K562 (cell line): ENCODE results near the gene DIP2C. TPM values are rescaled to one million over a fixed set of nuclear protein-coding genes. Genes with fewer than 3 reads are reported as not detected.

ENCODE experiments used
- DMBX1 ChIP-seq: fragments of 250-450 bp; sonication (Bioruptor Pico); IDR thresholded peaks from 2 replicates; pipeline ENCODE4 v1.8.0; 2022; ENCODE audit warnings: inconsistent platforms, mild to moderate bottlenecking, moderate library complexity, borderline replicate concordance
- KAT7 ChIP-seq: sonication (generic); formaldehyde crosslinking; IDR thresholded peaks from 2 replicates; pipeline ENCODE4 v1.8.0; 2022; ENCODE audit warnings: missing genetic modification reagents, mild to moderate bottlenecking, borderline replicate concordance
- POLR3A ChIP-seq: IDR thresholded peaks from 2 replicates; pipeline ENCODE4 v1.6.1; 2011; ENCODE audit warnings: borderline replicate concordance, mild to moderate bottlenecking, moderate library complexity; ENCODE audit not compliant: insufficient read length, insufficient read depth; ENCODE audit errors: extremely low read depth
- RBM22 ChIP-seq: fragments of 200-400 bp; formaldehyde crosslinking; IDR thresholded peaks from 2 replicates; pipeline ENCODE4 v1.6.1; 2018; ENCODE audit warnings: low read length, low read depth; ENCODE audit not compliant: poor library complexity, severe bottlenecking
- SAP30 ChIP-seq: fragments of 200-600 bp; sonication (generic); IDR thresholded peaks from 2 replicates; pipeline ENCODE4 v1.6.1; 2012; ENCODE audit warnings: borderline replicate concordance, low read depth, mild to moderate bottlenecking, moderate library complexity, low read length, control low read depth, inconsistent platforms; ENCODE audit not compliant: insufficient read depth, poor library complexity, severe bottlenecking
- SMARCB1 ChIP-seq: IDR thresholded peaks from 2 replicates; pipeline ENCODE4 v1.6.1; 2011; ENCODE audit warnings: improper control_type of control experiment, low read depth; ENCODE audit not compliant: insufficient read length
- SRSF9 ChIP-seq: fragments of 200-400 bp; formaldehyde crosslinking; IDR thresholded peaks from 2 replicates; pipeline ENCODE4 v1.6.1; 2017; ENCODE audit warnings: low read depth, low read length, borderline replicate concordance
- TEAD1 ChIP-seq, 2 experiments: fragments of 450-650 bp in 1 of 2; sonication (generic) in 1 of 2; formaldehyde crosslinking; IDR thresholded peaks; 2 replicates each; pipeline versions ENCODE4 v1.4.0 to v1.8.0; 2020 to 2022; ENCODE audit warnings: mild to moderate bottlenecking in 2 of 2, missing genetic modification reagents in 1 of 2
- ZNF134 ChIP-seq: fragments of 250-450 bp; sonication (Bioruptor Pico); conservative IDR thresholded peaks from 2 replicates; pipeline ENCODE4 v1.4.0; 2020
- ZNF347 ChIP-seq: fragments of 450-650 bp; formaldehyde crosslinking; IDR thresholded peaks from 2 replicates; pipeline ENCODE4 v1.4.0; 2020; ENCODE audit warnings: low read depth, mild to moderate bottlenecking, moderate library complexity
- polyA plus RNA-seq, 8 experiments: library from polyadenylated mRNA; depleted of rRNA in 4 of 8; stranded (reverse) in 5 of 8; unstranded in 3 of 8; fragments of >200 nt; fragmentation: Nextera tagmentation in 2 of 8; fragmentation: Illumina TruSeq in 1 of 8; extraction: Ambion mirVana in 2 of 8; extraction: Trizol in 1 of 8; gene quantifications; 2 replicates each; pipeline versions ENCODE4 v1.2.1 to v1.2.3, GENCODE V29; 2011 to 2014; ENCODE audit warnings: inconsistent platforms in 1 of 8, missing spikeins in 1 of 8
- total RNA-seq, 7 experiments: library from RNA; depleted of rRNA in 6 of 7; stranded (reverse); fragments of >200 nt in 6 of 7; fragmentation: Illumina TruSeq in 2 of 7; extraction: Trizol in 2 of 7; gene quantifications; 2 replicates each; pipeline versions ENCODE4 v1.2.1 to v1.2.3, GENCODE V29; 2011 to 2021; ENCODE audit warnings: low replicate concordance in 1 of 7
- TF ChIP-seq, protein P1 (sequence below): fragments of 450-650 bp; formaldehyde crosslinking; IDR thresholded peaks from 2 replicates; pipeline ENCODE4 v1.4.0; 2022; ENCODE audit warnings: missing genetic modification characterization

Gene DIP2C
- total and polyA plus RNA-seq, 9 of the 15 experiments (the other 6 are each of a cell fraction or from before 2014, with no cell fraction given): 0.01 TPM; not detected in 8

DNA sequence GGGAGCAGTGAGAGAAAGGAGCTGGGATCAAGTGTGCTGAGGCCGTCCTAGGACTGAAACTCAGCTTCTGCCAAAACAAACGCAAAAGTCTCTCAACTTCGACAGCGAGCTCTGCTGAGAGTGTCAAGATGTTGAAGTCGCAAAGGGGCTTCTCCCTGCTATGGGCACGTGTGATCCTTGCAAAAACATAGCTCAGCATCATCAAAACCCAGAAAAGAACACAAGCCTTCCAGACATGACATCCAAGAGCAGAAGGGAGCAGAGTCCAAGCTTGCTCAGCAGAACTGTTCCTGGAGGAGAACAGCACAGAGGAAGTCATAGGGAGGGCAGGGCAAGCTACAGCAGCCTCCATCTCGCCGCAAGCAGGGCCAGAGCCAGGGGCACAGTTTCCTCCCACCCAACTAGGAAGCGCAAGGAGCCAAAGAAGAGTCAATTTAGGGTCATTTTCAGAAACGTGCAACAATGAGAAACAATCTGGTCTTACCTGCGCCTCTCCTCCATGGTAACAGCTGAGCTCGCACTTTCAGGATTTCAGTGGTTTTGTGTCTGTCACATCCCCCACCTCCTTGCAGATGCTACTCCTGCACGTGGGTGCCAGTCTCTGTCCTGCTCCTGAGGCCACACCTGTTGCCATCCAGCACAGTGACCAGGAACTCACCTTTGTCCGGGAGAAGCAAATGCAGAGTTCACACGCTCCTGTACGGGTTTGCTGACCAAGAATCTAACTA, 113.9 kb downstream of the DIP2C start (continued):
- no peak for TF ChIP-seq SMARCB1
- TF ChIP-seq, protein P1, sequence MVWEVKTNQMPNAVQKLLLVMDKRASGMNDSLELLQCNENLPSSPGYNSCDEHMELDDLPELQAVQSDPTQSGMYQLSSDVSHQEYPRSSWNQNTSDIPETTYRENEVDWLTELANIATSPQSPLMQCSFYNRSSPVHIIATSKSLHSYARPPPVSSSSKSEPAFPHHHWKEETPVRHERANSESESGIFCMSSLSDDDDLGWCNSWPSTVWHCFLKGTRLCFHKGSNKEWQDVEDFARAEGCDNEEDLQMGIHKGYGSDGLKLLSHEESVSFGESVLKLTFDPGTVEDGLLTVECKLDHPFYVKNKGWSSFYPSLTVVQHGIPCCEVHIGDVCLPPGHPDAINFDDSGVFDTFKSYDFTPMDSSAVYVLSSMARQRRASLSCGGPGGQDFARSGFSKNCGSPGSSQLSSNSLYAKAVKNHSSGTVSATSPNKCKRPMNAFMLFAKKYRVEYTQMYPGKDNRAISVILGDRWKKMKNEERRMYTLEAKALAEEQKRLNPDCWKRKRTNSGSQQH (CRISPR knock-in tag): no peak
- TF ChIP-seq ZNF134: no peak
- TF ChIP-seq ZNF347 (CRISPR knock-in tag): no peak
- TF ChIP-seq SAP30: no peak
- no peak for TF ChIP-seq SRSF9
- no peak for TF ChIP-seq TEAD1 (CRISPR knock-in tag; IDR thresholded peaks at IDR 0.05)
- TF ChIP-seq RBM22: no peak
- no peak for TF ChIP-seq POLR3A
- TF ChIP-seq KAT7 (CRISPR knock-in tag): no peak
- TF ChIP-seq DMBX1 (CRISPR knock-in tag): no peak
